Suppressor macrophage treated with lipopolysaccharide for 4 hours (primary cell): ENCODE data around the gene PTPN20.
"Not testable (repeated sequence)": the region's sequence is repeated elsewhere in the genome, so short reads cannot be mapped to it uniquely, and the experiment has no call there.

Experiments used
- DNase-seq: peaks from one replicate; pipeline ENCODE4 v3.0.0-alpha.2; 2020

PTPN20 gene

GRCh38 chr10:46911144-46911876 lies at the start of gene PTPN20:
Gene PTPN20 (plus strand): TSS chr10:46911428. CDS start chr10:46932500, 21,072 bp downstream.
- DNase-seq: not testable (repeated sequence)

DNA sequence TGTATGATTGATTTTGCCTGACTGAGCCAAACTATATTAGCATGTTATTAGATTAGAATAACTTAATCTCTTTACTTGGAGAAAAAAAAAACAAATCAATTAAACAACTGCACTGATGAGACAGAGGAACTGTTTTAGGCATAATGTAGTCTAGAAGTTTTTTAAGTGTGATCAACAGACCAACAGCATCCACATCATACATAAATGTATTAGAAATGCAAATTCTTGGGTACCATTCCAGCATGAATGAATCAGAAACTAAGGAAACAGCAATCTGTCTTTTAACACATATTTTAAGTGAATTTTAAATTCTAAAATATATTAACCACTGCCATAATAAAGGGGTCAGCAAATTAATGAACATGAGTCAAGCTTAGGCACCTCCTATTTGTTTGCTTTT lies 41.5 kb upstream of the PTPN20 start:
- DNase-seq: not testable (repeated sequence)

- not testable (repeated sequence) for DNase-seq
Measured at GRCh38 chr10:46871583-46871982, 39.6 kb upstream of the PTPN20 start.

GRCh38 chr10:46875304-46875703 lies 35.9 kb upstream of the PTPN20 start:
- DNase-seq: not testable (repeated sequence)

DNA sequence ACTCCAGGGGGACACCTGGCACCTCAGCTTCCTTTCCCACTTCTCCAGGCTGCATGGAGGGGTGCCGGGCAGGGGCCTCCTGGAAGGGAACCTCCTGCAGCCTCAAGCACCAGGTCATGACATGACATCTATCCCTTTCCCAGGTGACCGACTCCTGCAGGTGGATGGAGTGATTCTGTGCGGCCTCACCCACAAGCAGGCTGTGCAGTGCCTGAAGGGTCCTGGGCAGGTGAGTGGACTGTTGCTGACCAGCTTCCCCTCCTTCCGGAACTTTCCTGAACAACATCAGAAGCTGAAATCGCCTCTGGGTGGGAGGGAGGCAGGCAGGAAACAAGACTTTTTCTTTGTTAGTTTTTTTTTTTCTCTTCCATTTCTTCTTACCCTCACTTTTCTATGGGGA lies 34.5 kb upstream of the PTPN20 start:
- DNase-seq: not testable (repeated sequence)

DNA sequence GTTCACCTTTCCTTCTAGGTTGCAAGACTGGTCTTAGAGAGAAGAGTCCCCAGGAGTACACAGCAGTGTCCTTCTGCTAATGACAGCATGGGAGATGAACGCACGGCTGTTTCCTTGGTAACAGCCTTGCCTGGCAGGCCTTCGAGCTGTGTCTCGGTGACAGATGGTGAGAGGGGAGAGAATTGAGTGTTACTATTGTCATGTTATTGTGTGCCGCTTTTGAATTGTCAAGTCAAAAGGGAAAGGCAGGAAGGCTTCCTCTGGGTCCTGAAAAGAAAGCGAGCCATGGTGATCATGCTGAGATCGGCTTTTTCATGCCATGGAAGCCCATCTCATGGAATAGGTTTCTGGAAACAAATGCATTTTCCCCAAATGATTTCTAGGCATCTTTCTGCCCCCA lies 32.5 kb upstream of the PTPN20 start:
- not testable (repeated sequence) for DNase-seq

DNA sequence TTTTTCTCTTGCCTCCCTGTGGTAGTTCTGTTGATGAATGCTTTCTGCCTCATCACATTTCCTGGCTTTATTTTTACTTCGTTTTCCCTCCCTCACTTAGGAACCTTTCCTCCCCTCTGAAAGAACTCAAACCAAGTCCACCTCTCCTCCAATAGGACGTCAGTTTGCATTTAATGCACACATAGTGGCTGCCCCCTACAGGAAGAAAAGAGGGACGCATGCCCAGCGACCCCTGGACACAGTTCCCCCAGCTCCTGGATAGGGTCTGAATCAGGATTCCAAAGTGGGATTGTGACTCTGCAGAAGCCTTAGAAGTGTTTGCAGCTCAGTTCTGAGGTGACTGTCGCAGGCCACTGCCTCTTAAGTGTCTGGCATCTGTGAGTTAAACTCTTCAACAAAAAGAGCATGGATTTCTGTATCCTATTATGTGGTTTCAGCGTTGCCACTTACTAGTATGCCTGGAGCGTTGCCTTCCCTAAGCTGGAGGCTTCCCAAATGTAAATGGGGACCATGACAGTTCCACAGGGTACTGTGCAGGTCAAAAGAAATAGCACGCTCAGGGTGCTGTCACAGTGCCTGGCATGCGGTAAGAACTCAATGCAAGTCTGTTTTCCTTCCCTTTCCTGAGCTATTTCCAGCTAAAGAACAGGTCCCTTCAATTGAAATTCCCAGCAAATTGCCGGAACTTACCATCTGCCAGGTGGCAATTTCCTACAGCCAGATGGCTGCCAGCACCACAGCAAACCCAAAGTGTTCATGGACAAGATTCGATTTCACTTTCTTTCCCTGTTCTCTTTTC lies 20.2 kb upstream of the PTPN20 start:
- not testable (repeated sequence) for DNase-seq

DNA sequence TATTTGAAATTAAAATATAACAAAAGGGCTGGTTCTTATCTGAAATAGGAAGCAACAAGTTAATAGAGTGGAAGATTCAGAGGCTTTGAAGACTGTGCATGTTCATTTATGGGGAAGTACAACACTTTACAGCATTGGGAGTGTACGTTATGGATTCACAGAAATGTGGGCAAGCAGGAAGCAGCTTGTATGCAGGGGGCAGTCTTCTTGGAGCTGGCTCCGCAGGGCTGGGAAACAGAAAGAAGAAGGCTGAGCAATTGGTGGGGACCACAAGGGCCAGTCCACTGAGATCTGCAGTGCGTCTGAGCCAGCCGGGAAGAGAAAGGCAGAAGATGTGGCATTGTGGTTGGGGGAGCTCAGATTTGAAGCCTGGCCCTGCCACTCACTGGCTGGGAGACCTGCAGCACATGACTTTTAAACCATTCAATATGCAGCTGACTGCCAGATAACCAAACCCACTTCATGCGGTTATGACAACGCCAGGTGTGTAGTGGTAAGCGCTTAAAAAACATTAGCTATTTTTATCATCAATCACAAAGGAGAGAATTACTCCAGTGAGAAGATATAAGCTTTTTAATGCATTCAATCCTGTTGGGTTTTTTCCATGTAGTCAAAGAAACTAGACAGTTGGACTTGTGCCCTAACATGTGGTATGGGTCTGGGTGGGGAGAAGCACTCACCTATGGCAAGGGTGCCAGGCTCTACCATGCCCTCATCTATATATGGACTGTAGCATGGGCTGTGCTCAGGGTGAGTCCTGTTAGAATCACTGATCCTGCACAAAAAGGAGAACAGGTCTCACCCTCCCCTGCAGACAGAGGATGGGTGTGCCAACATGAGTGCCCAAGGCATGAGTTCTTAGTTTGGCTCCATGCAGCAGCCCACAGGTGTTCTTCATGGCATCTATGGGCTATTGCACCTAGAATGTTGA lies 14.2 kb upstream of the PTPN20 start:
- peak; percentile 5 for DNase-seq

- DNase-seq: not testable (repeated sequence)
Measured at GRCh38 chr10:46901247-46901646, 10.0 kb upstream of the PTPN20 start.

DNA sequence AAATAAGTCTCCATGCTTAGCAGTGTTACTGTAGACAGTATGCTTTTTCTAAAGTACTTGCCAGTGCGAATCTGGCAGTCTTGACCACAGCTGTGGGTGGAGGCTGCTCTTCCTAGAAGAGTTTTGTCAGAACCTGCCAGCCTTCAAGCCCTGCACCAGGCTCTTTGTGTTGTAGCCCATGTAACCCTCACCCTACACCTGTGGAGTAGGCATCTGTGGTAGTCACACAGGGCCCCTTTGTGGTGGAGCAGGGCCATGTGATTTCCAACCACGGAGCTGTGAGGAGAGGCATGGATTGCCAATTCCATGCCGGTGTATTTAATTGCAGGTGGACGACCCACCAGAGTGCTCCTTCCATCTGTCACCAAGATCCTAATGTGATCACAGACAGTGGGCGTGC lies 7.4 kb upstream of the PTPN20 start:
- DNase-seq: not testable (repeated sequence)

GRCh38 chr10:46906359-46906758 lies 4.9 kb upstream of the PTPN20 start:
- not testable (repeated sequence) for DNase-seq

DNA sequence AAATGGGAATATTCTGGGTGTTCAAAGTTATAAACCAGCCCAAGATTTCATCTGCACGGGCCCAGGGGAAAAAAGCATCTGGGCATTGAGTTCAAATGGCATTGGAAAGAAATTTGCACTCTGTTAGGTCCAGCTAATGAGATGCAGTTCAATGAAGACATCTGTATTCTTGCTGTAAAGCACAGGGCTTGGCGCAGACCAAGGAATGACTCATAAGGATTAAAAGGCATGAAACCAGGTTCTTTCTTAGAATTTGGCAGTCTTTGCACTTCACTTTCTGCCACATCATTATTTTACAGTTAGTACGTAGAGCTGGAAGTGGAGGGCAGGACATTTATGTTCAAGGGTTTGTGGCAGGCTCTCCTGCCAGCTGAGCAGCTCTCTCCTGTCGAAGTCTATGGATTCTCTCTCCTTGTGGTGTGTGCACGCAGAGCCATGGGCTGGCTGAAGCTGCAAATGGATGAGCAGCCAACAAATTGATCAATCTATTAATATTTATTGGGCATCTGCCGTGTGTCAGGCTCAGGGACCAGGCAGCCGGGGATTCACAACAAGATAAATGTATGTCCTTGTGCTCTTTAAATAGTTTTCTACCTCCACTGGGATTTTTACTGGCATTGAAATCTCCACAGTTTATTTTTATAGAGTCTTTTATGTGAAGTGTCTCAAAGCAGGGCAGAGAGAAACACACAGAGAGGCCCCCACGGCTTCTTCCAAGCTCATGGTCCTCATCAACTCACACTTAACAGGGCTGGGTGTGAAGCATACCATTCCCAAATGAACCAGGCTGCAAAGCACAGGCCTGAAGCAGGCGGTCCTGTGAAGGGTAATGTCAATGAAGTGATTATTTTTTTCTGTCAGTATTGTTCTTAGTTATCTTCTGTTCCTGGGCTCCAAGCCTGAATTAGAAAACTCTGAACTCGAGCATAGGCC lies 3.8 kb upstream of the PTPN20 start:
- not testable (repeated sequence) for DNase-seq

DNA sequence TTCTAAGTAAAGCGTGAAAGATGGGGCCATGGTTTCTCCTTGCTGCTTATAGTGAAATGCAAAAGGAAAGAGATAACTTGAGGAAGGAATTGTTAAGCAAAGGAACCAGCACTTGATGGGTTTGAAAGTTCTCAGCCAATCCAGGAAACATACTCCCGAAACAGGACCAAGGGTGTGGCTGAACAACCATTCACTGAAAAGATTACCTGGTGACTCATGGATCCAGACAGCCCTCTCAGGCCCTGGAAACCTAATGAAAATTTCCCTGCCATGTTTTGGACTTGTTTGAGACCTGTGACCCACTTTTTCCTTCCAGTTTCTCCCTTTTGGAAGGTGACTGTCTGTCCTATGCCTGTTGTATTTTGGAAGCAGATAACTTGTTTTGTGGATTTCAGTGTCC lies 11.3 kb downstream of the PTPN20 start:
- not testable (repeated sequence) for DNase-seq

GRCh38 chr10:46925156-46925555 lies 13.9 kb downstream of the PTPN20 start:
- not testable (repeated sequence) for DNase-seq

DNA sequence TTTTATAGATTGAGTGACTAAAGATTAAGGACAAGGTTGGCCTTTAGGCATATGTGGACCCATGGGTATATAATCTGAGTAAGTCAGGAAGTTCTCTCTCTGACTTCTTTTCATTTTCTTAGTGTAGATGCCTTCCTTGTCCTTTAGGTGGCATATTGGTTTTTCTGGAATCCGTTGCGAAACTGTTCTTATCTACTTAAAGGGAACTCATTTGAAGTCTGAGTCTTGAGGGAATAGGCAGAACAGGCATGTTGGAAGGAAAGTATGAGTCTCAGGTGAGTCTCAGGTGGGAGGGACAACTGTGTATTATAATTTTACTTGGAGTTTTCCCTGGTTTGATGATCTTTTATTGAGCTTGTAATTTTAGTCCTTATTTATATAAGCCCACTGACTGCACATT lies 14.6 kb downstream of the PTPN20 start:
- DNase-seq: not testable (repeated sequence)

DNA sequence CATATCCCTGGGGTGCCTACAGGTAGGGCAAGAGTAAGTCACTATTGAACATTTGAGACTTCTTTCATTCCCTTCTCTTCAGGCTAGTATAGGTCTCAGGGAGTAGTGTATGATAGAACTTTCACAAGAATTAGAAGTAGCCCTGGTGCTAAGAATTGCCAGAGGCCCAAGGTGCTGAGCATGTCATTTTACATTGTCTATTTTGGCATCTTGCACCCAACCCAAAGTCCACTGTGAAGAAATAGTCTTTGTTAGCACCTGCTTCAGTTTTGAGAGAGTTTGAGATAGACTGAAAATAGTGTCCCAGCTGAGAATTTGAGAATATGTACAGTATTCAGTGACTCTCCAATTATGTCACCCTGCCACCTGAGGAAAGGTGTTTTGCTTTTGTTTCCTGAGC lies 17.6 kb downstream of the PTPN20 start:
- not testable (repeated sequence) for DNase-seq

- DNase-seq: not testable (repeated sequence)
Measured at GRCh38 chr10:46932383-46932782, 21.2 kb downstream of the PTPN20 start.

DNA sequence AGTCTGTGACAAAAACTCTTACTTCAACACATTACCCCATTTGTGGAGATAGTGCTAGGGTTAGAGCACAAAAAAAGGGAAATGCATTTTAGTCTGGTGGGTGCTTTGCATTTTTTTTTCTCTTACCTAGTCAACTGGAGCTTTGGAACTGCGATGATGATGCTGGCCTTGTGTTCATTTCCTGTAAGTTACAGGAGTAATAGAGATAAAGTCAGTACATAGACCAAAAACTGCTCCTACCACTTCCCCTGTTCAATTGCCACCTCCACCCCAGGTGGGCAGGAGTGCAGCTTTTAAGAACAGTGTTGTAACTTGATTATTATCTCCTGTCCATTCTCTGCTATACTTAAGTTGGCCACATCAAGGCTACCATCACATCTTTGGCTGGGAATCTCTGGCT lies 29.9 kb downstream of the PTPN20 start:
- DNase-seq: not testable (repeated sequence)

DNA sequence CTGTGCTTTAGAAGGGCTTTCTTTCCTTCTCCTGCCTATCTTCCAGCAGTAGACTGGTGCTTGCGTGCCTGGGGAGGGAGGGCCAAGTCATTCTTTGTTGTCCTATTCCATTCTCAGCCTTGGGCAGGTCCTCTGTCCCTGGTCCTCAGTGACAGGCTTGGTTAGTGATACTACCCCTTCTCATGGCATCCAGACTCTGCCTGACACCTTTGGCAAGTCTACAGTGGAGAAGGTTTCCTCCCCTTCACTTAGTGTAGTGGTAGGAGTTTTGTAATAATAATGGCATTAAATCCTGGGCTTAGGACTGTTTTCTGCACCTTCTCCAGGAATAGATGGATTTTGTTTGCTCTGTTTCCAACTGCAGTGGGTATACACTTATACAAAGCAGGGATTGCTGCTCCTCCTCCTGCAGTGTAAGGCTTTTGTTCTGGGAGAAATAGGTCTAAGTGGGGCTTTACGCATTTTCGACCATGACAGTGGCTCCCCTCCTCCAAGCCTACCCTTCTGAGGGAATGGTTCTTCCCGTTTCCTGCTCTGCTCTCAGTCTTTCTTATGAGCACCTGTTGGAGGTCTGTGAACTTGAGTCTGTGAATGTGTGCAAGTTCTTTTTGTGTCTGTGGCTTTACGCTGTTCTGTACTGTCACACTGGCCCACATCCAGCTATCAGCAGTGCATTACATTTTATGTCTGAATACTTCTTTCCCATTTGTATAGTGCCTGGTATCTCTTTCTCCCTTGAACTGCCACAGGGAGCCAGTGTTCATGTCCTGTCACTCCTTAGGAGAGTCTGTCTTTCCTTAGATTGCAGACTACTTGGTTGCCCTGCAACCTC lies 37.7 kb downstream of the PTPN20 start:
- DNase-seq: not testable (repeated sequence)

DNA sequence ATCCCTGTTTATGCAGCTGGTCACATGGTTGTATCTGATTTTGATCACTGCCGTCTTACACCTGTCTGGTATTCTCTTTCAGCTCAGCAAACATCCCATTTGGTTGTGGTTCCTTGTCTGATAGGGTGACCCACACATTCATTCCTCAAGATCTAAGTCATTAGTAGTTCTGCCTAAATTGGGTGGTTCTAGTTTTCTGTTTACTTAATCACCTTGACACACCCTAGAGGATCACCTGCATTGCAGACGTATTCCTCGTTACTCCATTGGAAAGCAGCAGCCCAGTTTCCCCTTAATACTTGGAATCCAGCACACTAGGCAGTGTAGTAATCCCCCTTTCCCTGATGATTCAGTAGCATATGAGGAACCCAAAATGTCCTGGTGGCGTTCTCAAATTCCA lies 41.3 kb downstream of the PTPN20 start:
- DNase-seq: not testable (repeated sequence)

- DNase-seq: not testable (repeated sequence)
Measured at GRCh38 chr10:46960742-46961141, 49.5 kb downstream of the PTPN20 start.
